ENCODE data around the gene PRR13. TPM values are rescaled to one million over a fixed set of nuclear protein-coding genes. Genes with fewer than 3 reads are reported as not detected.
"Not testable (repeated sequence)": the region's sequence is repeated elsewhere in the genome, so short reads cannot be mapped to it uniquely, and the experiment has no call there.

The PRR13 gene
- total RNA-seq, 1 experiment from 2014 or later = 216 TPM

- TF ChIP-seq ELF1 (IDR thresholded peaks at IDR 0.05; ENCODE audit: borderline replicate concordance, low read depth) (no peak), POLR2AphosphoS5 (IDR thresholded peaks at IDR 0.05; ENCODE audit: low read depth, low read length) (no peak), MAX (IDR thresholded peaks at IDR 0.05) (no peak), JUND (IDR thresholded peaks at IDR 0.05) (no peak), CEBPB (IDR thresholded peaks at IDR 0.05; ENCODE audit: low read depth) (no peak), FOSL1 (IDR thresholded peaks at IDR 0.05; ENCODE audit: low read depth) (no peak), ZNF274 (IDR thresholded peaks at IDR 0.05; ENCODE audit: low read depth, low read length) (no peak)
These were observed 2.4 kb downstream of the PRR13 start (continued) for GRCh38 chr12:53443955-53444354.

- H3K9me3 ChIP-seq (ENCODE audit: control insufficient read depth in 1 of 2, insufficient read depth in 1 of 2, low read depth in 1 of 2, low read length in 2 of 2); intact Hi-C loops (cut with micrococcal nuclease): not testable (repeated sequence)
These were observed 3.2 kb downstream of the PRR13 start for GRCh38 chr12:53444593-53445325.

More at GRCh38 chr12:53444593-53445325, 3.2 kb downstream of the PRR13 start:
- H3K4me2 ChIP-seq (ENCODE audit: low read length); H4K20me1 ChIP-seq (ENCODE audit: insufficient read depth); ATAC-seq; POLR2A ChIA-PET; H3K9ac ChIP-seq (ENCODE audit: low read length); BruUV-seq (replicated peaks); H3K27me3 ChIP-seq (ENCODE audit: insufficient read depth, low read length); RAD21 ChIA-PET (ENCODE audit: low non-redundant PET in 1 of 2, low total read pairs in 2 of 2, uncharacterized antibody in 2 of 2, unreplicated experiment in 2 of 2); H3K9me2 ChIP-seq (ENCODE audit: insufficient read depth); H2AFZ ChIP-seq (ENCODE audit: low read depth, low read length, poor library complexity, severe bottlenecking); DNase-seq (ENCODE audit: low read depth, low spot score); H3K4me3 ChIP-seq (replicated peaks in 1 of 2; ENCODE audit: low read depth in 1 of 2, low read length in 2 of 2); H3K27ac ChIP-seq (ENCODE audit: low read depth, low read length): not testable (repeated sequence)
- H3K36me3 ChIP-seq (ENCODE audit: control insufficient read depth in 1 of 2, insufficient read depth in 2 of 2, low read length in 2 of 2) = peaks cover 21 to 28% of the 10 kb centered on the region in 2 experiments
- H3K4me1 ChIP-seq (ENCODE audit: control insufficient read depth in 1 of 2, insufficient read depth in 2 of 2, low read length in 2 of 2) = peaks cover 3 to 22% of the 10 kb centered on the region in 2 experiments; a peak in 3 of 4 replicates
- CTCF ChIA-PET = interaction anchor here (0.7 kb wide), 1 partner anchor 93 kb away, joined by 3 read pairs; no protein-coding TSS in a partner anchor
- H3K79me2 ChIP-seq (ENCODE audit: insufficient read depth, low read length) = peaks cover 46% of the 10 kb centered on the region

Measured in HCT116 (cell line).